NCI-H69 (cell line): ENCODE measurements around the gene PHF1.
A peak's percentile ranks its signal among the peaks of the same experiment; 100 is the strongest.

Source experiments
- DNase-seq: peaks from one replicate; lab custom pipeline; 2025; lab: John Stamatoyannopoulos, UW

Gene PHF1

GRCh38 chr6:33433001-33433543 lies 22.3 kb downstream of the PHF1 start:
- no peak for DNase-seq

GRCh38 chr6:33433544-33434191 lies 22.9 kb downstream of the PHF1 start:
- no peak for DNase-seq

- DNase-seq = no peak
These were observed 24.1 kb downstream of the PHF1 start for GRCh38 chr6:33434961-33435360.

- DNase-seq = no peak
These were observed 26.9 kb downstream of the PHF1 start for GRCh38 chr6:33437666-33438065.

- no peak for DNase-seq
These were observed 28.3 kb downstream of the PHF1 start for GRCh38 chr6:33438978-33439594.

GRCh38 chr6:33439956-33440648 lies 29.3 kb downstream of the PHF1 start:
- DNase-seq = no peak

GRCh38 chr6:33440649-33441309 lies 30.0 kb downstream of the PHF1 start:
- DNase-seq = no peak

- no peak for DNase-seq
These were observed 30.6 kb downstream of the PHF1 start for GRCh38 chr6:33441457-33441856.

- no peak for DNase-seq
These were observed 31.5 kb downstream of the PHF1 start for GRCh38 chr6:33442283-33442682.

- no peak for DNase-seq
These were observed 32.2 kb downstream of the PHF1 start for GRCh38 chr6:33443025-33443424.

GRCh38 chr6:33443619-33444504 lies 33.0 kb downstream of the PHF1 start:
- DNase-seq = no peak

GRCh38 chr6:33445119-33445603 lies 34.3 kb downstream of the PHF1 start:
- no peak for DNase-seq

GRCh38 chr6:33446356-33446755 lies 35.5 kb downstream of the PHF1 start:
- no peak for DNase-seq

- no peak for DNase-seq
These were observed 39.6 kb downstream of the PHF1 start for GRCh38 chr6:33450434-33450833.

- no peak for DNase-seq
These were observed 40.8 kb downstream of the PHF1 start for GRCh38 chr6:33451606-33452005.

- DNase-seq = peak; percentile 19
These were observed 41.7 kb downstream of the PHF1 start for GRCh38 chr6:33452496-33452895.

GRCh38 chr6:33453393-33454008 lies 42.7 kb downstream of the PHF1 start:
- peak; percentile 30 for DNase-seq

GRCh38 chr6:33454009-33454946 lies 43.5 kb downstream of the PHF1 start, which contains the start of gene ZBTB9:
ZBTB9 (plus strand) TSS chr6:33454576; CDS start chr6:33455101, 525 bp downstream.
- DNase-seq = peak; percentile 99

- DNase-seq = no peak
These were observed 44.2 kb downstream of the PHF1 start for GRCh38 chr6:33455051-33455450.

- DNase-seq = no peak
These were observed 45.3 kb downstream of the PHF1 start for GRCh38 chr6:33456156-33456555.
